Ascending aorta (tissue), 2 donors: Measurements from ENCODE around the gene HS3ST4. TPM values are rescaled to one million over a fixed set of nuclear protein-coding genes. Genes with fewer than 3 reads are reported as not detected.
"Not testable (repeated sequence)": the region's sequence is repeated elsewhere in the genome, so short reads cannot be mapped to it uniquely, and the experiment has no call there.

Source experiments
- DNase-seq, 2 donors: peaks; one replicate each; pipeline ENCODE4 v3.0.0-alpha.2; 2019; ENCODE audit warnings: low spot score in 2 of 2
- H3K27ac ChIP-seq, 2 donors: fragments of 200-600 bp; sonication (generic); one replicate each; pipeline ENCODE4 v1.5.1; 2016 to 2017; ENCODE audit warnings: mild to moderate bottlenecking in 1 of 2
- H3K27me3 ChIP-seq: fragments of 200-600 bp; sonication (generic); one replicate; pipeline ENCODE4 v1.5.1; 2017
- H3K36me3 ChIP-seq, 2 donors: fragments of 200-600 bp; sonication (generic); one replicate each; pipeline ENCODE4 v1.5.1; 2016
- H3K4me1 ChIP-seq, 2 donors: fragments of 200-600 bp; sonication (generic); one replicate each; pipeline ENCODE4 v1.5.1; 2016 to 2017; ENCODE audit warnings: mild to moderate bottlenecking in 1 of 2
- H3K4me3 ChIP-seq, 2 donors: fragments of 200-600 bp; sonication (generic); one replicate each; pipeline ENCODE4 v1.5.1; 2016 to 2017; ENCODE audit warnings: mild to moderate bottlenecking in 1 of 2
- H3K9me3 ChIP-seq, 2 donors: fragments of 200-600 bp; sonication (generic); one replicate each; pipeline ENCODE4 v1.5.1; 2016
- CTCF ChIP-seq, 3 experiments: fragments of 200-600 bp in 2 of 3; fragments of 450-650 bp in 1 of 3; sonication (generic) in 2 of 3; IDR thresholded peaks; one replicate each; pipeline ENCODE4 v1.5.1; 2016 to 2019; ENCODE audit warnings: antibody characterized with exemption in 3 of 3, mild to moderate bottlenecking in 1 of 3, moderate library complexity in 1 of 3
- intact Hi-C: fragments of 100-400 bp; cut with DNase I; formaldehyde crosslinking; loops from one replicate; pipeline ENCODE4 v1.15.1; 2023
- total RNA-seq: library from RNA; depleted of rRNA; stranded (reverse); fragments of >200 nt; gene quantifications from one replicate; pipeline ENCODE4 v1.1.0, GENCODE V29; 2016

Gene HS3ST4
- total RNA-seq, 1 donor from 2014 or later: not detected

- H3K36me3 ChIP-seq: no peaks in the 10 kb centered on the region
- intact Hi-C loops: no loop called here
- TF ChIP-seq CTCF (IDR thresholded peaks at IDR 0.05): no peak
- H3K27ac ChIP-seq: no peak overlapping the region
- no peak for DNase-seq
- no peaks in the 10 kb centered on the region for H3K4me1 ChIP-seq
- no peaks in the 10 kb centered on the region for H3K27me3 ChIP-seq
- H3K4me3 ChIP-seq: no peak overlapping the region
- H3K9me3 ChIP-seq: peaks cover 8 to 11% of the 10 kb centered on the region in 2 donors
These were observed 327.9 kb downstream of the HS3ST4 start for GRCh38 chr16:26019381-26020242.

GRCh38 chr16:26026709-26027450 lies 335.1 kb downstream of the HS3ST4 start:
- no peak overlapping the region for H3K27ac ChIP-seq
- H3K9me3 ChIP-seq: no peaks in the 10 kb centered on the region
- no peaks in the 10 kb centered on the region for H3K4me1 ChIP-seq
- no peak overlapping the region for H3K4me3 ChIP-seq
- H3K27me3 ChIP-seq: no peaks in the 10 kb centered on the region
- no peaks in the 10 kb centered on the region for H3K36me3 ChIP-seq
- TF ChIP-seq CTCF (IDR thresholded peaks at IDR 0.05): no peak
- intact Hi-C loops: no loop called here
- no peak for DNase-seq

- H3K27ac ChIP-seq: no peak overlapping the region
- H3K4me1 ChIP-seq: no peaks in the 10 kb centered on the region
- H3K36me3 ChIP-seq: no peaks in the 10 kb centered on the region
- no peaks in the 10 kb centered on the region for H3K27me3 ChIP-seq
- TF ChIP-seq CTCF (IDR thresholded peaks at IDR 0.05): no peak
- no peaks in the 10 kb centered on the region for H3K9me3 ChIP-seq
- intact Hi-C loops: no loop called here
- DNase-seq: no peak
- H3K4me3 ChIP-seq: no peak overlapping the region
These were observed 339.5 kb downstream of the HS3ST4 start for GRCh38 chr16:26031286-26031685.

GRCh38 chr16:26032661-26033060 lies 340.9 kb downstream of the HS3ST4 start:
- intact Hi-C loops, H3K4me3 ChIP-seq, H3K27me3 ChIP-seq: not testable (repeated sequence)

GRCh38 chr16:26041952-26042668 lies 350.4 kb downstream of the HS3ST4 start:
- TF ChIP-seq CTCF (IDR thresholded peaks at IDR 0.05): no peak
- Histone ChIP-seq H3K27ac (no peak overlapping the region), H3K9me3 (no peaks in the 10 kb centered on the region), H3K4me3 (no peak overlapping the region), H3K27me3 (no peaks in the 10 kb centered on the region), H3K4me1 (no peaks in the 10 kb centered on the region), H3K36me3 (no peaks in the 10 kb centered on the region)
- no peak for DNase-seq
- intact Hi-C loops: loop anchor here (10.0 kb wide), 1 partner anchor 57 kb away; no protein-coding TSS in a partner anchor

More at GRCh38 chr16:26032661-26033060, 340.9 kb downstream of the HS3ST4 start:
- not testable (repeated sequence) for DNase-seq, H3K27ac ChIP-seq, H3K9me3 ChIP-seq, H3K36me3 ChIP-seq, H3K4me1 ChIP-seq
